GM12878 (cell line): ENCODE measurements around the gene UNK. TPM values are rescaled to one million over a fixed set of nuclear protein-coding genes. Genes with fewer than 3 reads are reported as not detected.

Experiments used
- ATAC-seq: fragments of 200-7000 bp; cut with Tn5 transposase; 3 replicates; pipeline ENCODE4 v1.9.1; 2020; ENCODE audit warnings: mild to moderate bottlenecking, moderate library complexity
- BruUV-seq: library from RNA; stranded (reverse); fragments of 400-500 nt; replicated peaks from 2 replicates; lab custom pipeline; 2021; lab: Mats Ljungman, UMichigan
- CTCF ChIA-PET: fragments of 300-600 bp; sonication (Branson Sonifier 250); formaldehyde crosslinking; extraction: SDS; loops from one replicate; lab custom pipeline; 2021; ENCODE audit warnings: inconsistent platforms; lab: Yijun Ruan, JAX
- POLR2A ChIA-PET: fragments of 350-600 bp; formaldehyde crosslinking; extraction: SDS; loops from one replicate; lab custom pipeline; 2021; ENCODE audit warnings: inconsistent platforms; lab: Charles Lee
- RAD21 ChIA-PET: fragments of 300-600 bp; sonication (Branson Sonifier 250); formaldehyde crosslinking; loops from one replicate; lab custom pipeline; 2023; ENCODE audit warnings: antibody characterized with exemption; ENCODE audit not compliant: unreplicated experiment; lab: Charles Lee
- SMC1A ChIA-PET: fragments of 300-600 bp; sonication (Branson Sonifier 250); formaldehyde crosslinking; loops from one replicate; lab custom pipeline; 2023; ENCODE audit not compliant: unreplicated experiment, uncharacterized antibody; lab: Charles Lee
- DNase-seq: peaks from one replicate; pipeline ENCODE4 v3.0.0-alpha.2; 2011; ENCODE audit warnings: low read depth, low spot score
- FAIRE-seq: peaks from 3 replicates; lab custom pipeline; 2011; peaks lifted over from hg19 to GRCh38; lab: Jason Lieb, UNC
- H2AFZ ChIP-seq: 2 replicates; pipeline ENCODE4 v1.6.0; 2011; ENCODE audit warnings: low read depth, low read length, control low read depth; ENCODE audit not compliant: control insufficient read depth
- H3K27ac ChIP-seq: 2 replicates; pipeline ENCODE4 v1.5.1; 2011; ENCODE audit warnings: control low read depth; ENCODE audit not compliant: control insufficient read depth, insufficient read depth
- H3K27me3 ChIP-seq, 2 experiments: replicated peaks in 1 of 2; 2 replicates each; pipeline versions ENCODE4 v1.6.0 to v1.6.1; 2011; ENCODE audit warnings: low read length in 1 of 2; ENCODE audit not compliant: control insufficient read depth in 2 of 2, insufficient read depth in 2 of 2
- H3K36me3 ChIP-seq, 2 experiments: 2 replicates each; pipeline ENCODE4 v1.5.1; 2011; ENCODE audit warnings: low read length in 1 of 2; ENCODE audit not compliant: control insufficient read depth in 2 of 2, insufficient read depth in 2 of 2
- H3K4me1 ChIP-seq: 2 replicates; pipeline ENCODE4 v1.6.1; 2011; ENCODE audit warnings: mild to moderate bottlenecking, low read length, moderate library complexity, mixed read lengths; ENCODE audit not compliant: control insufficient read depth, insufficient read depth
- H3K4me2 ChIP-seq: 2 replicates; pipeline ENCODE4 v1.6.0; 2011; ENCODE audit warnings: control low read depth; ENCODE audit not compliant: control insufficient read depth, insufficient read depth
- H3K4me3 ChIP-seq: fragments of 200-600 bp; sonication (generic); 2 replicates; pipeline ENCODE4 v1.5.1; 2016
- H3K79me2 ChIP-seq: 2 replicates; pipeline ENCODE4 v1.6.0; 2011; ENCODE audit warnings: low read length; ENCODE audit not compliant: control insufficient read depth, insufficient read depth
- H3K9ac ChIP-seq: 2 replicates; pipeline ENCODE4 v1.8.0; 2011; ENCODE audit warnings: low read length, control low read depth, mixed read lengths; ENCODE audit not compliant: control insufficient read depth, insufficient read depth
- H3K9me3 ChIP-seq: replicated peaks from 3 replicates; pipeline ENCODE4 v1.5.1; 2011; ENCODE audit warnings: mild to moderate bottlenecking, low read length; ENCODE audit not compliant: control insufficient read depth, insufficient read depth
- H4K20me1 ChIP-seq: 2 replicates; pipeline ENCODE4 v1.6.0; 2011; ENCODE audit not compliant: control insufficient read depth, insufficient read depth
- ATF2 ChIP-seq: IDR thresholded peaks from 2 replicates; pipeline ENCODE4 v1.6.1; 2012; ENCODE audit warnings: low read length, inconsistent platforms
- ATF3 ChIP-seq: IDR thresholded peaks from 2 replicates; pipeline ENCODE4 v1.6.1; 2011; ENCODE audit warnings: low read depth, mild to moderate bottlenecking, low read length, moderate library complexity, borderline replicate concordance; ENCODE audit errors: extremely low read depth
- BCL3 ChIP-seq: IDR thresholded peaks from 2 replicates; pipeline ENCODE4 v1.6.1; 2011; ENCODE audit warnings: borderline replicate concordance, low read depth, mild to moderate bottlenecking, moderate library complexity, low read length; ENCODE audit not compliant: insufficient read depth, poor library complexity, severe bottlenecking
- BMI1 ChIP-seq: fragments of 450-650 bp; IDR thresholded peaks from 2 replicates; pipeline ENCODE4 v1.6.1; 2016; ENCODE audit warnings: mild to moderate bottlenecking, moderate library complexity, borderline replicate concordance
- CREM ChIP-seq: IDR thresholded peaks from 2 replicates; pipeline ENCODE4 v1.6.1; 2014; ENCODE audit warnings: antibody characterized with exemption, low read depth
- HDAC2 ChIP-seq: fragments of 200-600 bp; sonication (generic); IDR thresholded peaks from 2 replicates; pipeline ENCODE4 v1.6.1; 2017
- HDGF ChIP-seq: fragments of 450-650 bp; IDR thresholded peaks from 2 replicates; pipeline ENCODE4 v1.6.1; 2016; ENCODE audit warnings: antibody characterized with exemption
- IRF4 ChIP-seq: IDR thresholded peaks from 2 replicates; pipeline ENCODE4 v1.6.1; 2011; ENCODE audit warnings: low read depth, low read length
- JUNB ChIP-seq: IDR thresholded peaks from 2 replicates; pipeline ENCODE4 v1.6.1; 2016; ENCODE audit warnings: antibody characterized with exemption, mild to moderate bottlenecking
- LARP7 ChIP-seq: fragments of 450-650 bp; IDR thresholded peaks from 2 replicates; pipeline ENCODE4 v1.6.1; 2017; ENCODE audit warnings: mild to moderate bottlenecking
- NFXL1 ChIP-seq: fragments of 450-650 bp; IDR thresholded peaks from 2 replicates; pipeline ENCODE4 v1.6.1; 2017; ENCODE audit warnings: antibody characterized with exemption, mild to moderate bottlenecking, borderline replicate concordance
- RFX5 ChIP-seq: IDR thresholded peaks from 2 replicates; pipeline ENCODE4 v1.6.1; 2011; ENCODE audit warnings: low read depth, low read length, improper control_type of control experiment
- SIX5 ChIP-seq: IDR thresholded peaks from 2 replicates; pipeline ENCODE4 v1.6.1; 2011; ENCODE audit warnings: mild to moderate bottlenecking, low read depth, low read length, moderate library complexity; ENCODE audit not compliant: severe bottlenecking
- SMAD1 ChIP-seq: fragments of 450-650 bp; IDR thresholded peaks from 2 replicates; pipeline ENCODE4 v1.6.1; 2018; ENCODE audit warnings: mild to moderate bottlenecking, low read depth; ENCODE audit not compliant: partially characterized antibody
- SP1 ChIP-seq: IDR thresholded peaks from one replicate; pipeline ENCODE4 v1.6.1; 2011; ENCODE audit warnings: low read depth, low read length
- SRF ChIP-seq, 2 experiments: IDR thresholded peaks; 2 replicates each; pipeline ENCODE4 v1.6.1; 2011; ENCODE audit warnings: low read depth in 2 of 2, low read length in 2 of 2, mild to moderate bottlenecking in 1 of 2, moderate library complexity in 1 of 2
- ZNF217 ChIP-seq: fragments of 450-650 bp; IDR thresholded peaks from 2 replicates; pipeline ENCODE4 v1.6.1; 2017; ENCODE audit warnings: antibody characterized with exemption, mild to moderate bottlenecking
- WGBS: methylation state at CpG from one replicate; pipeline ENCODE4 v1.1.6; 2016; ENCODE audit warnings: low lambda C conversion rate; ENCODE audit not compliant: insufficient replicate concordance, insufficient coverage; ENCODE audit errors: missing lambda C conversion rate; 5-methylcytosine and 5-hydroxymethylcytosine counted together
- in situ Hi-C: fragments of 300-500 bp; cut with MboI; formaldehyde crosslinking; loops from 9 replicates; pipeline ENCODE4 v1.14.3; 2018; ENCODE audit warnings: mixed read lengths
- intact Hi-C: fragments of 100-400 bp; cut with micrococcal nuclease; formaldehyde crosslinking; loops from one replicate; pipeline ENCODE4 v1.14.2; 2022; ENCODE audit not compliant: unreplicated experiment
- polyA plus RNA-seq, 11 experiments: library from polyadenylated mRNA; depleted of rRNA in 4 of 11; unstranded in 6 of 11; stranded (reverse) in 5 of 11; fragments of >200 nt; fragmentation: Nextera tagmentation in 4 of 11; fragmentation: Illumina TruSeq in 1 of 11; extraction: Ambion mirVana in 4 of 11; extraction: Trizol in 1 of 11; gene quantifications; 1 replicate in 1 of 11; 2 replicates in 10 of 11; pipeline versions ENCODE4 v1.2.1 to v1.2.3, GENCODE V29; 2011 to 2016; ENCODE audit warnings: inconsistent platforms in 2 of 11, missing spikeins in 2 of 11, low read depth in 1 of 11
- total RNA-seq, 4 experiments: library from RNA; depleted of rRNA in 3 of 4; stranded (reverse); fragments of >200 nt in 3 of 4; fragmentation: Illumina TruSeq in 1 of 4; extraction: Trizol in 1 of 4; gene quantifications; 2 replicates each; pipeline versions ENCODE4 v1.2.1 to v1.2.3, GENCODE V29; 2013 to 2021
- TF ChIP-seq, protein P1 (sequence below): fragments of 150-350 bp; IDR thresholded peaks from 2 replicates; pipeline ENCODE4 v1.6.1; 2016; ENCODE audit warnings: low read depth, low read length

UNK gene
- total and polyA plus RNA-seq, 10 of the 15 experiments (the other 5 are each of a cell fraction or from before 2014, with no cell fraction given), result 8.9 to 34.5 (median 27.3) TPM

- TF ChIP-seq SMAD1 (no peak), BMI1 (no peak), ATF3 (no peak)
Measured at GRCh38 chr17:75755990-75756389, 28.6 kb upstream of the UNK start (continued).

GRCh38 chr17:75756451-75757085 lies 28.0 kb upstream of the UNK start:
- H3K9me3 ChIP-seq, result no peaks in the 10 kb centered on the region
- FAIRE-seq (no peak), DNase-seq (no peak), ATAC-seq (no peak)
- no peak overlapping the region for H2AFZ ChIP-seq
- no peaks in the 10 kb centered on the region for H3K79me2 ChIP-seq
- H3K9ac ChIP-seq, result no peak overlapping the region
- H3K27ac ChIP-seq, result no peak overlapping the region
- H4K20me1 ChIP-seq, result no peaks in the 10 kb centered on the region
- no peak overlapping the region for H3K4me3 ChIP-seq
- CTCF ChIA-PET, result interaction anchor here (0.8 to 4.3 kb wide), 3 partner anchors 8 to 137 kb away, joined by 3 to 75 read pairs (median 3); partner anchors contain the start of gene GALK1
- WGBS, result 90% methylated on average over 28 of the region's 29 CpGs
- H3K4me1 ChIP-seq, result peaks cover 10% of the 10 kb centered on the region
- SMC1A ChIA-PET, result no interaction called here
- RAD21 ChIA-PET, result no interaction called here
- no TSS peak for BruUV-seq
- intact Hi-C loops, result no loop called here
- in situ Hi-C loops, result no loop called here
- POLR2A ChIA-PET, result interaction anchor here (0.6 kb wide), 1 partner anchor 233 kb away, joined by 3 read pairs; no protein-coding TSS in a partner anchor
- H3K4me2 ChIP-seq, result no peak overlapping the region
- no peaks in the 10 kb centered on the region for H3K27me3 ChIP-seq
- H3K36me3 ChIP-seq, result no peaks in the 10 kb centered on the region
- TF ChIP-seq HDAC2, result no peak
- TF ChIP-seq RFX5, result no peak
- TF ChIP-seq BCL3, result no peak
- TF ChIP-seq SIX5, result no peak
- TF ChIP-seq JUNB, result no peak
- TF ChIP-seq ZNF217, result no peak
- no peak for TF ChIP-seq SP1
- TF ChIP-seq NFXL1, result no peak
- TF ChIP-seq ATF2, result no peak
- no peak for TF ChIP-seq SRF (IDR thresholded peaks at IDR 0.05; ENCODE audit: low read depth in 2 of 2, low read length in 2 of 2)
- TF ChIP-seq, protein P1, sequence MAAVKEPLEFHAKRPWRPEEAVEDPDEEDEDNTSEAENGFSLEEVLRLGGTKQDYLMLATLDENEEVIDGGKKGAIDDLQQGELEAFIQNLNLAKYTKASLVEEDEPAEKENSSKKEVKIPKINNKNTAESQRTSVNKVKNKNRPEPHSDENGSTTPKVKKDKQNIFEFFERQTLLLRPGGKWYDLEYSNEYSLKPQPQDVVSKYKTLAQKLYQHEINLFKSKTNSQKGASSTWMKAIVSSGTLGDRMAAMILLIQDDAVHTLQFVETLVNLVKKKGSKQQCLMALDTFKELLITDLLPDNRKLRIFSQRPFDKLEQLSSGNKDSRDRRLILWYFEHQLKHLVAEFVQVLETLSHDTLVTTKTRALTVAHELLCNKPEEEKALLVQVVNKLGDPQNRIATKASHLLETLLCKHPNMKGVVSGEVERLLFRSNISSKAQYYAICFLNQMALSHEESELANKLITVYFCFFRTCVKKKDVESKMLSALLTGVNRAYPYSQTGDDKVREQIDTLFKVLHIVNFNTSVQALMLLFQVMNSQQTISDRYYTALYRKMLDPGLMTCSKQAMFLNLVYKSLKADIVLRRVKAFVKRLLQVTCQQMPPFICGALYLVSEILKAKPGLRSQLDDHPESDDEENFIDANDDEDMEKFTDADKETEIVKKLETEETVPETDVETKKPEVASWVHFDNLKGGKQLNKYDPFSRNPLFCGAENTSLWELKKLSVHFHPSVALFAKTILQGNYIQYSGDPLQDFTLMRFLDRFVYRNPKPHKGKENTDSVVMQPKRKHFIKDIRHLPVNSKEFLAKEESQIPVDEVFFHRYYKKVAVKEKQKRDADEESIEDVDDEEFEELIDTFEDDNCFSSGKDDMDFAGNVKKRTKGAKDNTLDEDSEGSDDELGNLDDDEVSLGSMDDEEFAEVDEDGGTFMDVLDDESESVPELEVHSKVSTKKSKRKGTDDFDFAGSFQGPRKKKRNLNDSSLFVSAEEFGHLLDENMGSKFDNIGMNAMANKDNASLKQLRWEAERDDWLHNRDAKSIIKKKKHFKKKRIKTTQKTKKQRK, result no peak
- TF ChIP-seq IRF4, result no peak
- TF ChIP-seq HDGF, result no peak
- no peak for TF ChIP-seq CREM
- no peak for TF ChIP-seq LARP7
